Stimulated activated naive CD8-positive, alpha-beta T cell treated with anti-CD3 and anti-CD28 coated beads, Interleukin-15, Interleukin-2, amounts not matched to agents 100 ng/mL and 50 ng/mL, for 24 hours (primary cell): ENCODE data around the gene DUXA.
"Not testable (repeated sequence)": the region's sequence is repeated elsewhere in the genome, so short reads cannot be mapped to it uniquely, and the experiment has no call there.

Experiments
- H3K27ac Mint-ChIP-seq: one replicate; pipeline ENCODE4 v1.8.0; 2021; ENCODE audit warnings: mild to moderate bottlenecking, mixed read lengths
- H3K27me3 Mint-ChIP-seq: one replicate; pipeline ENCODE4 v1.8.0; 2021; ENCODE audit warnings: mixed read lengths
- H3K36me3 Mint-ChIP-seq: one replicate; pipeline ENCODE4 v1.8.0; 2021; ENCODE audit warnings: low read depth, mixed read lengths
- H3K4me1 Mint-ChIP-seq: one replicate; pipeline ENCODE4 v1.8.0; 2021; ENCODE audit warnings: low read depth, mixed read lengths
- H3K4me3 Mint-ChIP-seq: one replicate; pipeline ENCODE4 v1.8.0; 2021; ENCODE audit warnings: mild to moderate bottlenecking, mixed read lengths
- H3K9me3 Mint-ChIP-seq: one replicate; pipeline ENCODE4 v1.8.0; 2021; ENCODE audit warnings: mixed read lengths

DUXA gene

DNA sequence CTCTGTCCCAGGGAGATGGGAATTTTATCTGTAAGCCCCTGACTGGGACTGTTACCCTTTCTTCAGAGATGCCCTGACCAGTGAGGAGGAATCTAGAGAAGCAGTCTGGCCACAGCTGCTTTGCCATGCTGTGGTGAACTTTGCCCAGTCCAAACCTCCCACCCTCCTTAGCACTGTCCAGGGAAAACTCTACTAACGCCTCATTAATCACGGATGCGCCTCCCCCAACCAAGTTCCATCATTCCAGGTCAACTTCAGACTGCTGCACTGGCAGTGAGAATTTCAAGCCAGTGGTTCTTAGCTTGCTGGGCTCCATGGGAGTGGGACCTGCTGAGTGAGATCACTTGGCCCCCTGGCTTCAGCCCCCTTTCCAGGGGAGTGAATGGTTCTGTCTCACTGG is 39.9 kb downstream of the DUXA start:
- Mint-ChIP-seq H3K27me3 (peaks cover 16% of the 10 kb centered on the region), H3K9me3 (peaks cover 40% of the 10 kb centered on the region)
- not testable (repeated sequence) for H3K4me3 Mint-ChIP-seq, H3K27ac Mint-ChIP-seq, H3K36me3 Mint-ChIP-seq, H3K4me1 Mint-ChIP-seq

DNA sequence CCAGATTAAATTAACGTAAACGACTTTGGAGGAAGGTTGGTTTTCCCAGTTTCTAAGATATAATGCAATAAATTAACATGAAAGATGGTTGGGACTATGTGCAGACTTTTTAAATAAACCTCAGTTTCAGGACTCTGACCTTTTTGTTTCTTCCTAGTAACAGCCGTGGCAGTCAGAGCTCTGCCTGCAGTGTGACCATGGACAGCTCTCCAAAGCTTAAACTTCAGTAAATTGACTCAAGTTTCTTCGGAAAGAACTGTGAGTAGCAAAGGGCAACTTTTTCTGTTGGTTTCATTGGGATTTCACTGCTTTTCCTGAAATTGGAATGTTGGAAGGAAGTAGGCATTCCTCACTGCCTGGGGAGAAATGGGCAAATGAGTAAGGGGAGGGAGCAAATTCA is 43.4 kb downstream of the DUXA start:
- Mint-ChIP-seq H3K27me3 (peaks cover 16% of the 10 kb centered on the region), H3K27ac (no peak overlapping the region), H3K4me1 (no peaks in the 10 kb centered on the region), H3K9me3 (peaks cover 25% of the 10 kb centered on the region), H3K36me3 (no peaks in the 10 kb centered on the region), H3K4me3 (no peak overlapping the region)

DNA sequence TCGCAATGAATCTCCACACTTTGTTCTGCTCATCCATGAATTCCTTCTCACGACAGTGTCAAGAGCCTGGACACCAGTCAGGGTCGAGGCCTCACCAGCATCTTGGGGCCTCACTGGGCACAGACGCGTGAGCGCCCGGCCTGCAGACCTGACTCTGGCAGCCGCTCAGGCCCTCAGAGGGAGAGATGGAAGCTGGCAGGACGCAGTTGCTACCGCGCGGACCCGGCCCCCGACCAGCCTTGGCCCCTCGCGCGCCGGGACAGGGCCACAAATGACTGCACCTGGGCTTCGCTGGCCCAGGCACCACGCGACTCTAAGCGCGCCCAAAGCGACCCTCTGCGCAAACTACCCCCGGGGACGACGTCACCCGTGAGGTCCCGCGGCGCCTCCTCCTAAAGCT is 48.4 kb downstream of the DUXA start:
- Mint-ChIP-seq H3K4me1 (no peaks in the 10 kb centered on the region), H3K36me3 (peaks cover 5% of the 10 kb centered on the region), H3K27me3 (no peaks in the 10 kb centered on the region), H3K9me3 (peaks cover 29% of the 10 kb centered on the region), H3K4me3 (no peak overlapping the region), H3K27ac (no peak overlapping the region)

DNA sequence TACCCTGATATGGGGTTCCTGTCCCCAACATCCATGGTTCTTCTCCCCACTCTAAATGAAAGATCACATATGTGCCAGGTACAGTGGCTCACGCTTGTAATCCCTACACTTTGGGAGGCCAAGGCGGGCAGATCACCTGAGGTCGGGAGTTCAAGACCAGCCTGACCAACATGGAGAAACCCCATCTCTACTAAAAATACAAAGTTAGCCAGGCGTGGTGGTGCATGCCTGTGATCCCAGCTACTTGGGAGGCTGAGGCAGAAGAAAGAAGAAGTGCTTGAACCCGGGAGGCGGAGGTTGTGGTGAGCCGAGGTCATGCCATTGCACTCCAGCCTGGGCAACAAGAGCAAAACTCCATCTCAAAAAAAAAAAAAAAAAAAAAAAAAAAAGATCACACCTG is 53.8 kb downstream of the DUXA start:
- H3K27me3 Mint-ChIP-seq, H3K4me1 Mint-ChIP-seq, H3K27ac Mint-ChIP-seq, H3K4me3 Mint-ChIP-seq: not testable (repeated sequence)
- Mint-ChIP-seq H3K36me3 (peaks cover 17% of the 10 kb centered on the region), H3K9me3 (peaks cover 45% of the 10 kb centered on the region)

DNA sequence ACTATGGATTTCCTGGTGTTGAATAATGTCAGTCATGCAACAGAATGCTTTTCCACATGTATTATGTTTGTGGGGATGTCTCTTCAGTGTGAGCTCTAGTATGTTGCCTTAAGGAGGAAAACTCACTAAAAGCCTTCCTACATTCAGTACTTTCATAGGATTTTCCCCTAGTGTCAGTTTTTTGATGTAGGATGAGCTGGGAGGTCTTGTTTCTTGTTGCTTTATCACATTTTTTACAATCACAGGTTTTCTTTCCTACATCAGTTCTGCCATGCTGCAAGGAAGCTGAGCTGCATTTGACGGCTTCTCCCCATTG is 56.0 kb downstream of the DUXA start:
- H3K4me3 Mint-ChIP-seq, result no peak overlapping the region
- peaks cover 25% of the 10 kb centered on the region for H3K36me3 Mint-ChIP-seq
- no peak overlapping the region for H3K27ac Mint-ChIP-seq
- H3K27me3 Mint-ChIP-seq, result peaks cover 16% of the 10 kb centered on the region
- H3K4me1 Mint-ChIP-seq, result no peaks in the 10 kb centered on the region
- H3K9me3 Mint-ChIP-seq, result peaks cover 45% of the 10 kb centered on the region

DNA sequence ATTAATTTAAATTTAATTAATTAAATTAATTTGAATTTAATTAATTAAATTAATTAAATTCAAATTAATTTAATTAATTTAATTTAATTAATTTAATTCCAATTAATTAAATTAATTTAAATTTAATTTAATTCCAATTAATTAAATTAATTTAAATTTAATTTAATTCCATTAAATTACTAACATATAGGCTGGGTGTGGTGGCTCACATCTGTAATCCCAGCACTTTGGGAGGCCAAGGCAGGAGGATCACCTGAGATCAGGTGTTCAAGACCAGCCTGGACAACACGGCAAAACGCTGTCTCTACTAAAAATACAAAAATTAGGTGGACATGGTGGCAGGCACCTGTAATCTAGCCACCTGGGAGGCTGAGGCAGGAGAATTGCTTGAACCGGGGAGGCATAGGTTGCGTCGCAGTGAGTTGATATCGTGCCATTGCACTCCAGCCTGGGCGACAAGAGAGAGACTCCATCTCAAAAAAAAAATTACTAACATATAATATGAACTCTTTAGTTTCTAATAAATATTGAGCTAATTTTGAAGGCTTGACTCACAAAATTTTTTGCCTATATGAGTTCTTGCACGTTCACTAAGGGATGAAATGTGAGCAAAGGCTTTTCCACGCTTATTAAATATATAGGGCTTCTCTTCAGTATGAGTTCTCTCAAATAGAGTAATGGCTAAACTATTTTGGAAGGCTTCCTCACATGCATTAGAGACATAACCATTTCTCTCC is 56.5 kb downstream of the DUXA start:
- peaks cover 45% of the 10 kb centered on the region for H3K9me3 Mint-ChIP-seq
- H3K27me3 Mint-ChIP-seq, result peaks cover 18% of the 10 kb centered on the region
- H3K36me3 Mint-ChIP-seq, result peaks cover 25% of the 10 kb centered on the region
- no peak overlapping the region for H3K27ac Mint-ChIP-seq
- no peak overlapping the region for H3K4me3 Mint-ChIP-seq
- H3K4me1 Mint-ChIP-seq, result no peaks in the 10 kb centered on the region

DNA sequence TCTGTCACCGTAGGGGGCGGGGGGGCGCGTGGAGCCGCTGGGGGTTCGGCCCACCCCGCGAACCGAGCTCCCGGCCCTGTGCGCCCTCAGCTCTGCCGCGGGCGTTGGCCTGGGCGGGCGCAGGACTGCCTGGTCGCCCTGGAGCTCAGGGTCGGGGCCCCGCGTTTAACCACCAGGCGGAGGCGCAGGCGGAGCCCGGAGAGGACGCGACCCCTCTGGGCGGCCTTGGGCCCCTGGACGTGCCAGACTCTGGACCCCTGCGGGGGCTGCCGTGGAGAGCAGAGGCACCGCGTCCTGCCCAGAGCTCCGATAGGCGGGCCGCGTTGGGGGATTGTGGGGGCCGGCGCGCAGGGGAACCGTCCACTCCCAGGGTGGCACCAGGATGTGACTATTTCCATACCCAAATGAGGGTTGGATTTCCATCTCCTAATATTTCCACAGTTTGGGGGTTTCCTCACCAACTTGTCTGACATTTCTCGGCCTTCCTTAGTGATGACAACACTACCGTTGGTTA is 60.5 kb downstream of the DUXA start:
- Mint-ChIP-seq H3K36me3 (peaks cover 14% of the 10 kb centered on the region), H3K27me3 (peaks cover 24% of the 10 kb centered on the region), H3K9me3 (peaks cover 23% of the 10 kb centered on the region), H3K4me1 (peaks cover 5% of the 10 kb centered on the region), H3K4me3 (no peak overlapping the region), H3K27ac (no peak overlapping the region)

DNA sequence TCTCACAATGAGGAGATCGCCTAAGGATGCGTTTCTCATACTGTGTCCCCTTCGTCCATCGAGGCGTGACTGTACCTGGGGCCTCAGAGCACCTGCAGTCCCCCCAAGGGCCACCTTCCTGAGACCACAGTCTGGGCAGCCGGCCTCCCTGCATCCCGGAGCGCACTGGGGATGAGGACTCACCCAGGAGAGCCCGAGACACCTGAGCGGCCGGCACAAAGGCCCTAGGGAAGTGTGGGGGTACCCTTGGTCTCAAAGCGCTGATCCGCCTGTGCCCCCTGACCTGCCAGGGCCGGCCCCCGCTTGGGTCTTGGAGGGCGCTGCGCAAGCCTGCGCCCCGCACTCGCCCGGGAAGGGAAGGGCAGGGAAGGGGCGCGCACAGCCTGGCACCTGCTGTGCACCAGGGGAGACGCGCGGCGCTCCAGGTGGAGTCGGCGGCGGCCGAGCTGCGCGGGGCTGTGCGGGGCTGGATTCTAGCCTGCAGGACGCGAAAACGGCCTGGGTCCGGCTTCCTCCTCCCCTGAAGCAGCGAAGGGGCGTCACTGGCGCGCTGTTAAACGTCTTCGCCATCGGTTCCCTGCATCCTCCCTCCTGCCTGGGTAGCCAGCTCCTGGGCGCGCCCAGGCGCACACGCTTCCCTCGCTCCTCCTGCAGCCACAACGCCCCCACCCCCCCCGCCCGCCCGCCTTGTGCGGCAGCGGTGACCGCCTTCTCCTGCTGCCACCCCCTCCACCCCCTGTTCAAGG is 61.1 kb downstream of the DUXA start:
- Mint-ChIP-seq H3K27me3 (peaks cover 24% of the 10 kb centered on the region), H3K9me3 (peaks cover 16% of the 10 kb centered on the region), H3K36me3 (peaks cover 14% of the 10 kb centered on the region), H3K27ac (no peak overlapping the region), H3K4me1 (peaks cover 5% of the 10 kb centered on the region), H3K4me3 (no peak overlapping the region)
